Astrocyte of the hippocampus (primary cell): Measurements from ENCODE around the gene HADHB.
"Not testable (repeated sequence)": the region's sequence is repeated elsewhere in the genome, so short reads cannot be mapped to it uniquely, and the experiment has no call there.

Experiments used
- DNase-seq: peaks from one replicate; pipeline ENCODE4 v3.0.0; 2011; ENCODE audit warnings: low read depth, low spot score

The HADHB gene

DNA sequence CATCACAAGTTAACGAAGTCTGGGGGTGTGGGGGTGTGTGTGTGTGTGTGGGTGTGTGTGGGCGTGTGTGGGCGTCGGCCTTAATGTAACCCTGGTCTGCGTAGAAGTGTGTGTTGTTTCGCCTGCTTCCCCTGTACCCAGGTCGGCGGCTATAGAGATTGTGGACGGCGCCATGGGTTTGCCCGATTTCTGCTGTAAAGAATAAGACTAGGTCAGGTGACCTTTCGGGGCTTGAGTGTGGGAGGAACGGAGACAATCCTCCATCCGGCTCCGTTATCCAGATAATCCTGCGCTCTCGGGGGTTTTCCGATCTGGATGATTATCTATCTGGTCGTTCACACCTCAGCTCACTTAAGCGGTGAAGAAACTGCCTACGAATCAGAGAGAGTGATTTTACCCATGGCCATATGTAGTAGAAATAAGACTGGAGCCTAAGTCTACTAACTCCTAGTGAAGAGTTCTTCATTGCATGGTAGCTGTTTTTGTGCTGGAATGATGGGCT lies 543 bp downstream of the HADHB start:
- no peak for DNase-seq

GRCh38 chr2:26245810-26246209 lies 1.1 kb downstream of the HADHB start:
- DNase-seq = peak; percentile 15

DNA sequence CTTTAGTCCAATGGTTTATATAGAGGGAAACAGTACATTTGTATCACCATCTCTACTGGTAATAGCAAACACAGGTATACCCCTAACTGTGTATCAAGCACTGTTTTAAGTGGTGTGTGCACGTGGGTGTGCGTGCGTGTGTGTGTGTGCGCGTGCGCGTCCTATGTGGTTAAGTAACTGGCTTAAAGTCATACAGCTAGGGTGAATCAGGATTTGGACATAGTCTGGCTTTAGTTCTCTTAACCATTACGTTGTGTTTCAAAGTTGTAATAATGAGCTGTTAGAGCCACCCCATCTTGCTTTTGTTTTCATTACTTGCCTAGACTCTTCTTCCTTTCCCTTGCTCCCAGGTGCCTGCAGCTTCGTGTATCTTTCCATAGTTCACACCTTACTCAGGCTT lies 2.1 kb downstream of the HADHB start:
- DNase-seq = peak; percentile 10

GRCh38 chr2:26249625-26250024 lies 4.9 kb downstream of the HADHB start:
- no peak for DNase-seq

DNA sequence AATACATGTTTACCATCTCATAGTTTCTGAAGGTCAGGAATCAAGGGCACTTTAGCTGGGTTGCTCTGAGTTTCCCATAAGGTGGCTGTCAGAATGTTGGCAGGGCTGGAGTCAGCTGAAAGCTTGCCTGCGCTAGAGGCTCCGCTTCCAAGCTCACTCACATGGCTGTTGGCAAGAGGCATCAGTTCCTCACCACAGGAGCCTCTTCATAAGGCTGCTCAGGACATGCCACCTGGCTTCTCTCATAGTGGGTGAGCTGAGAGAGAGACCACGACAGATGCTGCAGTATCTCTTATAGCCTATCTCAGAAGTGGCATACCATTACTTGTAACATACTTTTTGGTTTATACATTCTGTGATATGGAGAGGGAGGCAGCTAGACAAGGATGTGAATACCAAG lies 7.2 kb downstream of the HADHB start:
- peak; percentile 18 for DNase-seq

GRCh38 chr2:26255759-26256384 lies 11.1 kb downstream of the HADHB start:
- no peak for DNase-seq

GRCh38 chr2:26258836-26259235 lies 14.1 kb downstream of the HADHB start:
- DNase-seq = not testable (repeated sequence)

DNA sequence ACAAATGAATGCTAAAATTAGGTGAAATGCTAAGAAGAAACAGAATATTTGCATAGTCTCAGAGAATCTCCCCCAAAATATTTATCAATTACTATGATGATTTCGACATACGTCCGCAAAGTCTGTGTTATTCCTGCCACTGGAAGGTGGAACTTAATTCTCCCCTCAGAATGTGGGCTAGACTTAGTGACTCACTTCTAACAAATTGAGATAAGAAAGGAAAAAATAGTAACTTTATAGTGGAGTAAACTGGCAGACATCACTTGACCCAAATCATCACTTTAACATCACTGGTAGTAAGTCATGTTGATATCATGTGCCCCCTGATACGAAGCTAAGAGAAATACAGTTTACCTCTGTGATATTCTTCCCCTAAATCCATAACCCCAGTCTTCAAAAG lies 23.5 kb downstream of the HADHB start:
- DNase-seq = peak; percentile 37

DNA sequence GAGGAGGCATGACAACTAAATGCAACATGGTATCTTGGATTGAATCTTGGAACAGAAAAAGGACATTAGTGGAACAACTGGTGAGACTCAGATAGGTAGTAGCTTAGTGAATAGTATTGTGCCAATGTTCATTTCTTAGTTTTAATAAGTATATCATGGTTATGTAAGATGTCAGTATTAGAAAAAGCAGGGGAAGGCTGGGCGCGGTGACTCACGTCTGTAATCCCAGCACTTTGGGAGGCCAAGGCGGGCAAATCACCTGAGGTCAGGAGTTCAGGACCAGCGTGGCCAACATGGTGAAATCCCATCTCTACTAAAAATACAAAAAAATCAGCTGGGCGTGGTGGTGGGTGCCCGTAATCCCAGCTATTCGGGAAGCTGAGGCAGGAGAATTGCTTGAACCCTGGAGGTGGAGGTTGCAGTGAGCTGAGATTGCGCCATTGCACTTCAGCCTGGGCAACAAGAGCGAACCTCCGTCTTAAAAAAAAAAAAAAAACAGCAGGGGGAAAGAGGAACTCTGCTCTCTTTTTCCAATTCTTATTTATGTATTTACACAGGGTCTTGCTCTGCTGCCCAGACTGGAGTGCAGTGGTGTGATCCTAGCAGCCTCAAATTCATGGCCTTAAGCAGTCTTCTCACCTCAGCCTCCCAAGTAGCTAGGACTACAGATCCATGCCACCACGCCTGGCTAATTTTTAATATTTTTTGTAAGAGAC lies 24.1 kb downstream of the HADHB start:
- not testable (repeated sequence) for DNase-seq

DNA sequence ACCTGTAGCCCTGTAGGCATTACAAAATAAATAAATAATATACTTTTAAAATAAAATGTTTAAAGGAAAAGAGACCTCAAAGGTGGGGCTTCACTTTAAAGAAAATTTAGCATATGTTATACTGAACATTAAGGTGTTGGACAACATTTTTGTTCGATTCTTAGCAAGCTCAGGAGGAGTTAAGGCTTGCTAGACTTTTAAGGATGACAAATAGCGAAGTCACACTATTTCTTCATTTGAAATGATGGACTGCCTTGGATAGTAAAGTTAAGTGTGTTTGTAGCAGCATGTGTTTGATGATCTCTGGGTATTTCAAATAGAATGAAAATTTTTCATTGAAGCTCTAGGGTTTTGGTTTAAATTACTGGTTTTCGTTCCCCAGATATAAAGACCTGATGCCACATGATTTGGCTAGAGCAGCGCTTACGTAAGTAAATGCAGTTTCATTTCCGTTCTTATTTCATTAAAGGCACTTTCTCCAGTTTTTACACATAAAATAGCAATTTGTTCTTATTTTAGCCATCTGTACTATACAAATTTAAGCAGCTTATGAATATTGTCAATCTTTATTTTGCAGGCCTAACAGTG lies 24.9 kb downstream of the HADHB start:
- no peak for DNase-seq

DNA sequence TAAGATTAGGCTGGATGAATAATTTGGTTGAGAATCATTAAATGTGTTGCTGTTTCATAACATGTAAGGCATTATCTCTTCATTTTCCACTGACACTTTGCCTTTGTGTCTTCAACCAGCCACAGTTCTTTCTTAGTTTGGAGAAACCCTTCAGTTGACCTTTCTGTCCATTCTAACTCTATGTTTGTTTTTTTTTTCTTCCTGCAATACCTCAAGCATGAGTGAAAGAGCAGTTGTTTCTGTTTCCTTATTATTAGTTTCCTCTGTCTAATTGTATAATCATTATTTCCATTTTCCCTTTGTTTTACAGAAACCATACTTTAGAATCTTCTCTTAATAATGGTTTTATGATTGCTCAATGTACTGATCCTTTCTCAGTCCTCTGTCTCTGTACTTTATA lies 25.6 kb downstream of the HADHB start:
- no peak for DNase-seq

- DNase-seq = no peak
Measured at GRCh38 chr2:26273501-26273900, 28.8 kb downstream of the HADHB start.

GRCh38 chr2:26274058-26274613 lies 29.4 kb downstream of the HADHB start:
- DNase-seq = peak; percentile 88

- no peak for DNase-seq
Measured at GRCh38 chr2:26276484-26277227, 31.9 kb downstream of the HADHB start.

- DNase-seq = no peak
Measured at GRCh38 chr2:26279886-26280285, 35.1 kb downstream of the HADHB start.

- DNase-seq = no peak
Measured at GRCh38 chr2:26281226-26281625, 36.5 kb downstream of the HADHB start.

GRCh38 chr2:26283606-26284005 lies 38.9 kb downstream of the HADHB start:
- no peak for DNase-seq

- peak; percentile 26 for DNase-seq
Measured at GRCh38 chr2:26284132-26284531, 39.4 kb downstream of the HADHB start.

- no peak for DNase-seq
Measured at GRCh38 chr2:26285931-26286330, 41.2 kb downstream of the HADHB start.

GRCh38 chr2:26290001-26290400 lies 45.3 kb downstream of the HADHB start:
- DNase-seq = no peak

GRCh38 chr2:26292646-26293045 lies 47.9 kb downstream of the HADHB start:
- DNase-seq = peak; percentile 15

- DNase-seq = no peak
Measured at GRCh38 chr2:26295511-26295910, 50.8 kb downstream of the HADHB start.
